Right lung (tissue), 10 donors: ENCODE data around the gene LMAN1L. TPM values are rescaled to one million over a fixed set of nuclear protein-coding genes. Genes with fewer than 3 reads are reported as not detected.

Experiments
- DNase-seq, 2 donors: peaks; one replicate each; pipeline ENCODE4 v3.0.0-alpha.2; 2013
- long read RNA-seq, 8 donors: transcript quantifications; one replicate each; lab custom pipeline, GENCODE V29; 2026
- polyA plus RNA-seq, 5 donors: library from polyadenylated mRNA; unstranded; fragments of 120-200 nt; gene quantifications; one replicate each; pipeline versions ENCODE4 v1.2.1 to v1.2.3, GENCODE V29; 2013; ENCODE audit warnings: inconsistent platforms in 1 of 5, low replicate concordance in 1 of 5; ENCODE audit not compliant: insufficient read length in 5 of 5, insufficient read depth in 1 of 5

LMAN1L gene
- polyA plus RNA-seq, result under 1 TPM in 1 of 5 donors, not detected in 4; 0.18 TPM
- long read RNA-seq, donor 1, result 0 reads
- long read RNA-seq, donor 2, result 0 reads
- long read RNA-seq, donor 3, result 0 reads
- long read RNA-seq, donor 4, result 0 reads
- long read RNA-seq, donor 5, result 0 reads
- long read RNA-seq, donor 6, result 0 reads
- long read RNA-seq, donor 7, result 0 reads
- long read RNA-seq, donor 8, result 0 reads

DNA sequence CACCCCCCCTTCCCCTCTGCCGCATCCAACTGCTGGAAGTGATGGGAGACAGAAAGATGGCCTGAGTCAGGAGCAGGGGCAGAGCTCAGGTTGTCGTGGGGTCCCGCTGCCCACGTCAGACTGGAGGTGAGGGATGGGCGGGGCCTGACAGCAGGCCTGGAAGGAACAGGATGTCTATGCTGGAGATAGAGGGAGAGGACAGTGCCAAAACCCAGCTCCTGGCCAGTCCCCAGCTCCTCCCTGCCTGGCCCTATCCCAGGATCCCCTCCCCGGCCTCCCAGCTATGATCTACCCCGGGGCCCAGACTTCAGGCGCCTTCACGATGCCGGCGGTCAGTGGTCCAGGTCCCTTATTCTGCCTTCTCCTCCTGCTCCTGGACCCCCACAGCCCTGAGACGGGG, at the start of gene LMAN1L:
LMAN1L (plus strand) TSS at position 303 of the 400 bp plus-strand sequence; CDS start at position 323, 20 bp downstream.
- DNase-seq, result peak in 1 of 2 donors; percentile 12

GRCh38 chr15:74763416-74763815, 49.2 kb upstream of the LMAN1L start:
- DNase-seq, result no peak

GRCh38 chr15:74767167-74768098, 45.2 kb upstream of the LMAN1L start:
- no peak for DNase-seq

- no peak for DNase-seq
Observed at GRCh38 chr15:74768099-74768770, 44.4 kb upstream of the LMAN1L start.

DNA sequence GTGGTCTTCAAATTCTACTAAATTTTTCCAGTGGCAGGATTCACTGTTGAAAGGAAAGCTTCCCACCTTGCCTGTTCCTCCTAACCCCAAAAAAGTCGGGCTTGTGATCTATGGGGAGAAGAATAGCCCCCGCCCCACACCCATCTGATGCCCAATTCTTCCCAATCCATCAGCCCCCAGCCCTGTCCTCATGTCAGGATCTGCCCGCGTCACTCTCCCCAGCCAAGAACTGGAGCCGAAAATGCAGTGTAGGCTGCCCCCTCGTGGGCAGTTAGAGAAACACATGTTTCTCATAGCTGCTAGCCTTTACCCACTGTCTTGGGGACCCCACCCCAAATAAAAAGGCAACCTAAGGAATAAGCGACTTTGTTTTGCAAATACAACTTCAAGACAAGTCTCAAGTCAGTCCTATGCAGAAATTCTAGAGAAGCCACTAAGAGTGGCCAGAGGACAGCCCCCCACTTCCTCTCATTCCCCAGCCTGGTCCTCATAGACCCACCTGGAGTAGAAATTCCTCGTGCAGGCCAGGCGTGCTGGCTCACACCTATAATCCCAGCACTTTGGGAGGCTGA, 43.8 kb upstream of the LMAN1L start:
- no peak for DNase-seq

GRCh38 chr15:74769463-74770025, 43.1 kb upstream of the LMAN1L start:
- no peak for DNase-seq

GRCh38 chr15:74770211-74770903, 42.3 kb upstream of the LMAN1L start:
- DNase-seq, result no peak

DNA sequence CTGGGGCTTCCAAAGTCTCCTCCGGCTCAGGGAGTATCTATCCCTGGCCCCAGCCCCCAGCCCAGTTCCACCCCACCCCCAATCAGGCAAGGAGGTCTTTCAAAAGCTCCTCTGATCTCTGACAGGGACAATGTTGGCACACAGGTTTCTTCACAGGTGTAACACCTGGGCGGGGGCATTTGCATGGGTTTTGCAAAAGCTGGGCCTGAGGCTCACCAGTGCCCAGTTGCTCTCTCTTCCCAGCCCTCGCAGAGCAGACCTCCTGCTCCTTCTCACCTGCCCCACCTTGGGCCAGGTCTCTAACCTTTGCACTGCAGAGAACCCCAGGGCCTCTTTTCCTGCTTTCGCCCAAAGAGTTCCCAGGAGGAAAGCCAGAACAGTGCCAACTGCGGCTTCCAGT, 39.3 kb upstream of the LMAN1L start:
- no peak for DNase-seq

DNA sequence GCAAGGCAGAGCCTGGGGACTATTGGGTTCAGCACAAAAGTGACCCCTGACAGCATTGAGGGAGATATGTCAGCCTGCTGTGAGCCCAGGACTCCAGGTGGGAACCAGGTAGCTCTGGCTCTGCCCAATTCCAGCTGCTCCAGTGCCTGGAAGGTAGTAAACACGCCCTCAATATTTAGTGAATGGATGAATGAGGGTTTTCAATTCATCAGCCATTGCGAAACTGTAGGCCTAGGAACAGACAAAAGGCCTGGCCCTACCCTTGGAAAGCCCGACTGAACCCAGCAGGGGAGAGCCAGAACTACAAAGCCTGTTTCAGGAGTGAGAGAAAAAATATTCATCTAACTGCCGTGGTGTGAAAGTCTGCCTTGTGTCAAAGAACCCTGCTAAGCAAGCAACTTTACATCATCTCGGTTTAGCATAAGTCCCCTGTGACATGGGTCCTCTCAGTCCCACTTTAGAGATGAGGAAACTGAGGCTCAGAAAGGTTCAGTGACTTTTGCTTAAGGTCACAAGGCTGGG, 38.8 kb upstream of the LMAN1L start:
- DNase-seq, result no peak

DNA sequence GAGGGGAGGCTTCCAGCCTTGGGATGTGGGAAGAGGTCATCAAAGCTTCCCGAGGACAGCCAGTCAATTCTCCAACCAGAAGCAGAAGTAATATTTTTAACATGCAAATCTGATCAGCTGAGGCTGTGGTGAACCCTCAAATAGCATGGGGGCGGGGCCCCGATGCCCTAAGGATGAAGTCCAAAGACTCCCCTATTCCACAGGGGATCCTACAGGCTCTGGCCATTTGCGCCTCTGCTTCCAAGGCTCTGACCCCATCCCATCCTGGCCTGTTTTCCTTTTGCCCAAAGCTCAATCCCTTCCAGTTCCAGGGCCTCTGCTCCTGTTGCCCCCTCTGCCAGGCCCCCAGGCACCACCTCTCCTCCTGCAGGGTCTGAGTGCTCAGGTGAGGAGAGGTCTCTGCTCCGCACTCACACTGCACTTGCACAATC, 37.5 kb upstream of the LMAN1L start:
- DNase-seq, result no peak

DNA sequence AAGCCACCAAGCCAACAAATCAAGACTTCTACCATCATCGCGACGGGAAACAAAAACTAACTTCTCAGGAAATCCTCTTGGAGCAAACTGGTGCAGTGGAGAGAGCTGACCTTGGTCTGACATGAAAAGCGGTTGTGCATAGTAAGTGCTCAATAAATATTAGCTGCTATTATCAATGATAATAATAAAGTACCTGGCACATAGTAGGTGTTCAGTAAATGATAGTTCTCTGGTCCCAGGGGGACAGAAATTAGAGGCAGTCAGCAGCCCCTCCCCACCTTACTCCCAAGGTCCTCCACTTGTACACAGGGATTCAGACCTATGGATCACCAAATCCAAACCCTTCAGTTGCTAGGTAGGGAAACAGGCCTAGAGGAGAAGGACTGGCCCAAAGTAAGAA, 36.7 kb upstream of the LMAN1L start:
- DNase-seq, result no peak

DNA sequence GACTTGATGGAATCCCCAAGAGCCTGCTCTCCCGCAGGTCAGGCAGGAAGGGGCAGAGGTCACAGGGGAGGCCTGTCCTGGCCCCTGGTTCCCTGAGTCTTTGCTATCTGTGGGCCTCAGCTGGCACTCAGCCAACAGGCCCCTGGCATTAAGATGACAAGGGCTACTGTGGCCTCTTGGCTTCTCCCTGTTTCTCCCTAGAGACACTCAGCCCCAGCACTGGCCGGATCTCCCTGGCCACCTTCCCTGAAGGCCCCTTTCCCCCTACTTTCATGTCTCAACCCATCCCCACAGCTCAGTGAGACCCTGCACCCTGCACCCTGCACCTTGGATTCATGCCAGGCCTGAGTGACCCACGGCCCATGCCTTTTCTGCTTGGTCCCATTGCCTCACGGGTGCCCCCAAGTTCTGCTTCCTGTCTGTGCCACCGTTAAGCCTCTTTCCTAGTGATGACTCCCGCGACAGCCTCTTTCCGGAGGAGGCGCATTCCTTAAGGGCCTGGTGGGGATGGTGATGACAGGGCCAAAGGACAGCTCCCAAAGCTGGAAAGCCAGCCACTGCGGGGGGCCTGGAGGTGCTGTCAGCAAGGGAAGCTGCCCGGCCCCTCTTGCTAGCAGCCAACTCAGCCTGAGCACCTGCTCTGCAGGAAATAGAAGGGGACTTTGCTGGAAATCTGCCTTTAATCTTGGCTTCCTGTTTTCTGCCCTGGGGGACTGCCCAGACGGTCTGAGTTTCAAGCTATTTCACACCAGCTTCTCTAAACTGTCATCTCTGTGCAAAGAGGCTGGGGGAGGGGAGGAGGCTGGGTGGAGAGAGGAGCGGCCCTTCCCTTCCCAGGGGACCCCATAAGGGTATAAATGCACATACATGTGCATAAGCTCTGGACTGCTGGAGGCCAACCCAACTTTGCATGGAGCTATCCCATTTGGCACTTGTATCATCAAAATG, 35.5 kb upstream of the LMAN1L start:
- no peak for DNase-seq

GRCh38 chr15:74777769-74778598, 34.7 kb upstream of the LMAN1L start:
- no peak for DNase-seq

DNA sequence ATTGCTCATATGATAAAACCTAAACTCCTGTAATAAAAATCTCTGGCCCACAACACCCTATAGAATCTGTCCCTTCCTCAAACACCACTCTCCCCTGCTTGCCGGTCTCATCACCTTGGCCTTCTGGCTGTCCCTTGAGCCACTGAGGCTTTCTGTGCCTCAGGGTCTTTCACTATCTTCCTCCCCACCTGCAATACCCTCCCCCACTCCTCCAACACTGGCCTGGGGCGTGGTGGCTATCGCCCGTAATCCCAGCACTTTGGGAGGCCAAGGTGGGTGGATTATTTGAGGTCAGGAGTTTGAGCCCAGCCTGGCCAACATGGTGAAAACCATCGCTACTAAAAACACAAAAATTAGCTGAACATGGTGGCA, 34.0 kb upstream of the LMAN1L start:
- no peak for DNase-seq

DNA sequence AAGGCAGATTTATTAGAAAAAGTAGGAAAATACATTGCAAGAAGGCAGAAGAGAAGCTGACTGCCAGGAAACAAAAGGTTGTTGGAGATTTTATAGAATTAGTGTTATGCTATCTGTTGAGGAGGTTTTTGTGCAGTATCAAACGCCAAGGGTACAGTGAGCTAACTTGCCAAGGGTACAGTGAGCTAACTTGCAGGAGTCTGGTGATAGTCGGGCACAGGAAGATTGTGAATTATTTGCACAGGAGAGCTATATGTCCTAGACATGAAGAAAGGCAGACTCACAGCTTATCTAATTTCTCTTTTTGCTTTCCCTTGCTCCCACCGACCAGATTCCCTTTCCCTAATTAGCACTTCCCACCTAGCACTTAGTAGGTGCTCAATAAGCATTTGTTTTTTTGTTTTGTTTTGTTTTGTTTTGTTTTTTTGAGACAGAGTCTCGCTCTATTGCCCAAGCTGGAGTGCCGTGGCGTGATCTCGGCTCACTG, 33.4 kb upstream of the LMAN1L start:
- no peak for DNase-seq

GRCh38 chr15:74780523-74781430, 31.9 kb upstream of the LMAN1L start:
- no peak for DNase-seq
